ENCODE measurements around the gene KCNQ5. TPM values are rescaled to one million over a fixed set of nuclear protein-coding genes. Genes with fewer than 3 reads are reported as not detected.

KCNQ5 gene
- total RNA-seq, 1 experiment from 2014 or later: 0.07 TPM

DNA sequence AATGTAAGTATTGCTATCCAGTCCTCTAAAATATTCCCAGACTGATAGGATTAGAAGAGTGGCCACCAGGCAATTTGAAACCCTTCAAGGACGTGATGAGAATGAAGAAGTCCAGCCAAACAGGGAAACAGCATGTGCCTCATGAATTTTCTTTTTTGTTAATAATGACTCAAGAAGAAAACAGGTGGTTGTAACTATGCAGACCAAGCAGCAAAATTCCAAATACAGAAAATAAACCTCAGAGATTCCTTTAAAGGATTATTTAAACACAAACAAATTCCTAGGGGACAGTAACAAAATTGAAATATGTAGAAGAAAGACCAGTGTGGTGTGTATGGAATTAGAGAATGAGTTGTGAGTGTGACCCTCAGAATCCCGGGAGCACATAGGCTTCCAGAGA, 239.2 kb downstream of the KCNQ5 start:
- Histone ChIP-seq H4K20me1 (ENCODE audit: control insufficient read depth, insufficient read depth, insufficient read length) (no peaks in the 10 kb centered on the region), H4K8ac (replicated peaks; ENCODE audit: insufficient read length, low read depth, low read length) (no peak overlapping the region), H3K56ac (ENCODE audit: insufficient read length, low read depth, low read length) (no peak overlapping the region), H3K9ac (ENCODE audit: extremely low read depth, insufficient read length, low read length) (no peak overlapping the region), H3K23me2 (ENCODE audit: insufficient read length, low read depth, low read length, poor library complexity, severe bottlenecking) (no peaks in the 10 kb centered on the region), H3K4me2 (ENCODE audit: insufficient read depth, insufficient read length, low read length) (no peak overlapping the region), H4K91ac (ENCODE audit: insufficient read length, low read depth, low read length) (no peak overlapping the region), H3T11ph (ENCODE audit: low read length) (no peak overlapping the region), H2BK5ac (ENCODE audit: insufficient read length, low read length) (no peak overlapping the region), H3K4ac (ENCODE audit: low read depth, low read length) (no peak overlapping the region), H3K27me3 (ENCODE audit: insufficient read depth, low read length) (no peaks in the 10 kb centered on the region), H3K27ac (ENCODE audit: insufficient read length, low read depth, low read length) (no peak overlapping the region), H3K9me3 (ENCODE audit: control insufficient read depth, low read depth, low read length) (no peaks in the 10 kb centered on the region), H2BK120ac (ENCODE audit: low read depth, low read length, poor library complexity, severe bottlenecking) (no peak overlapping the region), H2AFZ (ENCODE audit: low read length) (no peak overlapping the region), H3K79me1 (ENCODE audit: insufficient read depth, low read depth, low read length, poor library complexity, severe bottlenecking) (no peaks in the 10 kb centered on the region), H3K23ac (ENCODE audit: insufficient read length, low read depth, low read length) (no peak overlapping the region), H3K79me2 (ENCODE audit: insufficient read depth, low read length) (no peaks in the 10 kb centered on the region), H2AK5ac (ENCODE audit: insufficient read length, low read length) (no peak overlapping the region), H3K14ac (ENCODE audit: insufficient read depth, low read length) (no peak overlapping the region), H2BK15ac (ENCODE audit: low read depth, low read length) (no peak overlapping the region), H3K4me1 (ENCODE audit: insufficient read depth, low read length) (peaks cover 2% of the 10 kb centered on the region), H3K18ac (ENCODE audit: insufficient read length, low read depth, low read length) (no peak overlapping the region), H2BK20ac (ENCODE audit: low read depth, low read length, poor library complexity, severe bottlenecking) (no peak overlapping the region), H4K5ac (ENCODE audit: insufficient read length, low read depth, low read length) (no peak overlapping the region), H2BK12ac (ENCODE audit: insufficient read length, low read depth, low read length) (no peak overlapping the region)
- no peak for DNase-seq
- Mint-ChIP-seq H3K4me1 (0 out of 4 replicates have a peak, but pooled peaks cover 0 to 2% of the 10 kb centered on the region in 2 experiments), H3K4me3 (no peak overlapping the region), H3K36me3 (ENCODE audit: insufficient read depth in 1 of 3, low read depth in 3 of 3) (no peaks in the 10 kb centered on the region), H3K27ac (no peak overlapping the region), H3K27me3 (ENCODE audit: low read depth) (no peaks in the 10 kb centered on the region), H3K9me3 (no peaks in the 10 kb centered on the region)
- WGBS (ENCODE audit: extremely low coverage, insufficient read length, low lambda C conversion rate): no CpG with 5 or more reads among the region's 2 CpGs
- TF ChIP-seq, protein P1, sequence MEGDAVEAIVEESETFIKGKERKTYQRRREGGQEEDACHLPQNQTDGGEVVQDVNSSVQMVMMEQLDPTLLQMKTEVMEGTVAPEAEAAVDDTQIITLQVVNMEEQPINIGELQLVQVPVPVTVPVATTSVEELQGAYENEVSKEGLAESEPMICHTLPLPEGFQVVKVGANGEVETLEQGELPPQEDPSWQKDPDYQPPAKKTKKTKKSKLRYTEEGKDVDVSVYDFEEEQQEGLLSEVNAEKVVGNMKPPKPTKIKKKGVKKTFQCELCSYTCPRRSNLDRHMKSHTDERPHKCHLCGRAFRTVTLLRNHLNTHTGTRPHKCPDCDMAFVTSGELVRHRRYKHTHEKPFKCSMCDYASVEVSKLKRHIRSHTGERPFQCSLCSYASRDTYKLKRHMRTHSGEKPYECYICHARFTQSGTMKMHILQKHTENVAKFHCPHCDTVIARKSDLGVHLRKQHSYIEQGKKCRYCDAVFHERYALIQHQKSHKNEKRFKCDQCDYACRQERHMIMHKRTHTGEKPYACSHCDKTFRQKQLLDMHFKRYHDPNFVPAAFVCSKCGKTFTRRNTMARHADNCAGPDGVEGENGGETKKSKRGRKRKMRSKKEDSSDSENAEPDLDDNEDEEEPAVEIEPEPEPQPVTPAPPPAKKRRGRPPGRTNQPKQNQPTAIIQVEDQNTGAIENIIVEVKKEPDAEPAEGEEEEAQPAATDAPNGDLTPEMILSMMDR (conservative IDR thresholded peaks at IDR 0.05): no peak

Data from H9 (cell line).